Astrocyte (in vitro differentiated cells and primary cell): Measurements from ENCODE around the gene ARPP21. TPM values are rescaled to one million over a fixed set of nuclear protein-coding genes. Genes with fewer than 3 reads are reported as not detected.

ENCODE experiments used
- DNase-seq: peaks from one replicate; pipeline ENCODE4 v3.0.0-alpha.2; 2010; ENCODE audit warnings: low read depth
- FAIRE-seq: peaks from 2 replicates; lab custom pipeline; 2011; peaks lifted over from hg19 to GRCh38; lab: Jason Lieb, UNC
- H2AFZ ChIP-seq: 2 replicates; pipeline ENCODE4 v1.6.0; 2012; ENCODE audit warnings: low read depth, low read length, inconsistent platforms
- H3K27ac ChIP-seq: 2 replicates; pipeline ENCODE4 v1.5.1; 2011; ENCODE audit warnings: low read depth, low read length, inconsistent platforms
- H3K27me3 ChIP-seq: 2 replicates; pipeline ENCODE4 v1.6.0; 2011; ENCODE audit warnings: low read length, inconsistent platforms; ENCODE audit not compliant: insufficient read depth
- H3K36me3 ChIP-seq: 2 replicates; pipeline ENCODE4 v1.5.1; 2011; ENCODE audit warnings: low read length, inconsistent platforms; ENCODE audit not compliant: insufficient read depth
- H3K4me1 ChIP-seq: 2 replicates; pipeline ENCODE4 v1.5.1; 2011; ENCODE audit warnings: low read length, inconsistent platforms; ENCODE audit not compliant: insufficient read depth
- H3K4me2 ChIP-seq: 2 replicates; pipeline ENCODE4 v1.6.0; 2012; ENCODE audit warnings: low read length, inconsistent platforms
- H3K4me3 ChIP-seq: 2 replicates; pipeline ENCODE4 v1.5.1; 2011; ENCODE audit warnings: low read depth, mild to moderate bottlenecking, low read length, inconsistent platforms; ENCODE audit not compliant: insufficient read depth
- H3K79me2 ChIP-seq: 2 replicates; pipeline ENCODE4 v1.6.0; 2012; ENCODE audit warnings: mild to moderate bottlenecking, low read length, inconsistent platforms; ENCODE audit not compliant: insufficient read depth
- H3K9ac ChIP-seq: 2 replicates; pipeline ENCODE4 v1.6.0; 2012; ENCODE audit warnings: mild to moderate bottlenecking, low read length, inconsistent platforms
- H3K9me3 ChIP-seq: 2 replicates; pipeline ENCODE4 v1.5.1; 2012; ENCODE audit warnings: low read depth, mild to moderate bottlenecking, low read length, inconsistent platforms; ENCODE audit not compliant: insufficient read depth
- H4K20me1 ChIP-seq: 2 replicates; pipeline ENCODE4 v1.6.0; 2012; ENCODE audit warnings: low read length, inconsistent platforms; ENCODE audit not compliant: insufficient read depth
- H3K27ac Mint-ChIP-seq: one replicate; pipeline ENCODE4 v1.8.0; 2021; ENCODE audit warnings: mild to moderate bottlenecking, mixed read lengths; ENCODE audit not compliant: unreplicated experiment
- H3K27me3 Mint-ChIP-seq: one replicate; pipeline ENCODE4 v1.8.0; 2021; ENCODE audit warnings: low read depth, mixed read lengths; ENCODE audit not compliant: unreplicated experiment
- H3K36me3 Mint-ChIP-seq: one replicate; pipeline ENCODE4 v1.8.0; 2021; ENCODE audit warnings: low read depth, mixed read lengths; ENCODE audit not compliant: unreplicated experiment
- H3K4me1 Mint-ChIP-seq: one replicate; pipeline ENCODE4 v1.8.0; 2021; ENCODE audit warnings: low read depth, mixed read lengths; ENCODE audit not compliant: unreplicated experiment
- H3K4me3 Mint-ChIP-seq: one replicate; pipeline ENCODE4 v1.8.0; 2021; ENCODE audit warnings: mild to moderate bottlenecking, moderate library complexity, mixed read lengths; ENCODE audit not compliant: unreplicated experiment
- H3K9me3 Mint-ChIP-seq: one replicate; pipeline ENCODE4 v1.8.0; 2021; ENCODE audit warnings: mild to moderate bottlenecking, mixed read lengths; ENCODE audit not compliant: unreplicated experiment
- CTCF ChIP-seq: IDR thresholded peaks from 2 replicates; pipeline ENCODE4 v1.5.1; 2011; ENCODE audit warnings: low read depth, mild to moderate bottlenecking, inconsistent platforms, low read length, moderate library complexity; ENCODE audit not compliant: insufficient read depth
- EZH2 ChIP-seq: IDR thresholded peaks from 2 replicates; pipeline ENCODE4 v1.6.1; 2012; ENCODE audit warnings: mild to moderate bottlenecking, low read length, inconsistent platforms; ENCODE audit not compliant: insufficient read depth
- total RNA-seq: library from RNA; stranded (reverse); gene quantifications from 2 replicates; pipeline ENCODE4 v1.2.1, GENCODE V29; 2021

ARPP21 gene
- total RNA-seq, 1 donor from 2014 or later: 0.45 TPM

- Mint-ChIP-seq H3K9me3 (no peaks in the 10 kb centered on the region), H3K4me1 (peaks cover 3% of the 10 kb centered on the region), H3K27me3 (peaks cover 18% of the 10 kb centered on the region), H3K36me3 (no peaks in the 10 kb centered on the region), H3K27ac (no peak overlapping the region), H3K4me3 (no peak overlapping the region)
- Histone ChIP-seq H3K4me3 (no peak overlapping the region), H3K27me3 (peaks cover 2% of the 10 kb centered on the region), H3K9me3 (no peaks in the 10 kb centered on the region), H3K4me2 (no peak overlapping the region), H3K4me1 (no peaks in the 10 kb centered on the region), H3K27ac (no peak overlapping the region), H2AFZ (no peak overlapping the region), H3K9ac (no peak overlapping the region), H3K36me3 (no peaks in the 10 kb centered on the region), H4K20me1 (no peaks in the 10 kb centered on the region), H3K79me2 (no peaks in the 10 kb centered on the region)
- no peak for DNase-seq
- FAIRE-seq: no peak
- TF ChIP-seq CTCF: no peak
- no peak for TF ChIP-seq EZH2
Measured at GRCh38 chr3:35733341-35733740, 94.0 kb downstream of the ARPP21 start.

- TF ChIP-seq EZH2 (no peak), CTCF (no peak)
- Histone ChIP-seq H3K4me2 (no peak overlapping the region), H3K36me3 (no peaks in the 10 kb centered on the region), H2AFZ (no peak overlapping the region), H3K4me1 (no peaks in the 10 kb centered on the region), H3K27ac (no peak overlapping the region), H3K79me2 (no peaks in the 10 kb centered on the region), H3K9me3 (no peaks in the 10 kb centered on the region), H3K27me3 (peaks cover 2% of the 10 kb centered on the region), H4K20me1 (no peaks in the 10 kb centered on the region), H3K4me3 (no peak overlapping the region), H3K9ac (no peak overlapping the region)
- Mint-ChIP-seq H3K4me3 (no peak overlapping the region), H3K9me3 (no peaks in the 10 kb centered on the region), H3K27ac (no peak overlapping the region), H3K4me1 (peaks cover 4% of the 10 kb centered on the region), H3K27me3 (peaks cover 20% of the 10 kb centered on the region), H3K36me3 (no peaks in the 10 kb centered on the region)
- no peak for DNase-seq
- FAIRE-seq: no peak
Measured at GRCh38 chr3:35733864-35734263, 94.5 kb downstream of the ARPP21 start.

- peaks cover 9% of the 10 kb centered on the region for H3K4me1 Mint-ChIP-seq
- H3K9me3 ChIP-seq: no peaks in the 10 kb centered on the region
- H3K9me3 Mint-ChIP-seq: no peaks in the 10 kb centered on the region
- no peak overlapping the region for H2AFZ ChIP-seq
- H3K4me2 ChIP-seq: no peak overlapping the region
- H4K20me1 ChIP-seq: no peaks in the 10 kb centered on the region
- TF ChIP-seq EZH2: no peak
- no peak for TF ChIP-seq CTCF
- peaks cover 12% of the 10 kb centered on the region for H3K27me3 Mint-ChIP-seq
- H3K27ac Mint-ChIP-seq: no peak overlapping the region
- no peaks in the 10 kb centered on the region for H3K36me3 ChIP-seq
- no peak for FAIRE-seq
- no peaks in the 10 kb centered on the region for H3K36me3 Mint-ChIP-seq
- no peak for DNase-seq
- H3K4me3 Mint-ChIP-seq: no peak overlapping the region
- peaks cover 2% of the 10 kb centered on the region for H3K27me3 ChIP-seq
- H3K9ac ChIP-seq: no peak overlapping the region
- no peak overlapping the region for H3K4me3 ChIP-seq
- no peaks in the 10 kb centered on the region for H3K4me1 ChIP-seq
- no peak overlapping the region for H3K27ac ChIP-seq
- no peaks in the 10 kb centered on the region for H3K79me2 ChIP-seq
Measured at GRCh38 chr3:35737080-35737479, 97.8 kb downstream of the ARPP21 start.
